Natural killer cell treated with Interleukin-12 subunit alpha and Interleukin-12 subunit beta and Interleukin-15 and Interleukin-18, amount 100 ng/mL, for 72 hours (primary cell): ENCODE results near the gene NOXA1. TPM values are rescaled to one million over a fixed set of nuclear protein-coding genes. Genes with fewer than 3 reads are reported as not detected.
A peak's percentile ranks its signal among the peaks of the same experiment; 100 is the strongest.
"Not testable (repeated sequence)": the region's sequence is repeated elsewhere in the genome, so short reads cannot be mapped to it uniquely, and the experiment has no call there.

Source experiments
- ATAC-seq, 2 donors: fragments of 150-1000 bp; cut with Tn5 transposase in 1 of 2; sonication (Bioruptor Pico), chemical (Tn5 transposase) in 1 of 2; 2 replicates each; pipeline ENCODE4 v1.10.0; 2021
- DNase-seq: peaks from one replicate; pipeline ENCODE4 v3.0.0; 2022; ENCODE audit warnings: low spot score
- H3K27ac Mint-ChIP-seq, 2 donors: 1 replicate in 1 of 2; 2 replicates in 1 of 2; pipeline ENCODE4 v1.8.0; 2022; ENCODE audit warnings: mixed read lengths in 2 of 2, mild to moderate bottlenecking in 1 of 2, moderate library complexity in 1 of 2
- H3K27me3 Mint-ChIP-seq, 2 donors: 1 replicate in 1 of 2; 2 replicates in 1 of 2; pipeline ENCODE4 v1.8.0; 2022; ENCODE audit warnings: mixed read lengths in 2 of 2
- H3K36me3 Mint-ChIP-seq: one replicate; pipeline ENCODE4 v1.8.0; 2022; ENCODE audit warnings: mixed read lengths
- H3K4me1 Mint-ChIP-seq, 2 donors: 1 replicate in 1 of 2; 2 replicates in 1 of 2; pipeline ENCODE4 v1.8.0; 2022; ENCODE audit warnings: low read depth in 2 of 2, mixed read lengths in 2 of 2, mild to moderate bottlenecking in 1 of 2
- H3K4me3 Mint-ChIP-seq: one replicate; pipeline ENCODE4 v1.8.0; 2022; ENCODE audit warnings: mixed read lengths
- H3K9me3 Mint-ChIP-seq: 2 replicates; pipeline ENCODE4 v1.8.0; 2022; ENCODE audit warnings: mixed read lengths
- total RNA-seq, 2 donors: library from RNA; stranded (reverse); gene quantifications; one replicate each; pipeline ENCODE4 v1.2.3, GENCODE V29; 2022

Gene NOXA1
- total RNA-seq, 2 donors from 2014 or later, result 0.33 to 0.62 TPM

GRCh38 chr9:137406085-137406760 lies 17.0 kb upstream of the NOXA1 start:
- no peak for DNase-seq
- Mint-ChIP-seq H3K27ac (no peak overlapping the region), H3K4me1 (peaks cover 8 to 13% of the 10 kb centered on the region in 2 donors), H3K4me3 (peak overlapping the region; percentile 48), H3K36me3 (no peaks in the 10 kb centered on the region), H3K27me3 (no peaks in the 10 kb centered on the region), H3K9me3 (no peaks in the 10 kb centered on the region)
- ATAC-seq, result no peak

DNA sequence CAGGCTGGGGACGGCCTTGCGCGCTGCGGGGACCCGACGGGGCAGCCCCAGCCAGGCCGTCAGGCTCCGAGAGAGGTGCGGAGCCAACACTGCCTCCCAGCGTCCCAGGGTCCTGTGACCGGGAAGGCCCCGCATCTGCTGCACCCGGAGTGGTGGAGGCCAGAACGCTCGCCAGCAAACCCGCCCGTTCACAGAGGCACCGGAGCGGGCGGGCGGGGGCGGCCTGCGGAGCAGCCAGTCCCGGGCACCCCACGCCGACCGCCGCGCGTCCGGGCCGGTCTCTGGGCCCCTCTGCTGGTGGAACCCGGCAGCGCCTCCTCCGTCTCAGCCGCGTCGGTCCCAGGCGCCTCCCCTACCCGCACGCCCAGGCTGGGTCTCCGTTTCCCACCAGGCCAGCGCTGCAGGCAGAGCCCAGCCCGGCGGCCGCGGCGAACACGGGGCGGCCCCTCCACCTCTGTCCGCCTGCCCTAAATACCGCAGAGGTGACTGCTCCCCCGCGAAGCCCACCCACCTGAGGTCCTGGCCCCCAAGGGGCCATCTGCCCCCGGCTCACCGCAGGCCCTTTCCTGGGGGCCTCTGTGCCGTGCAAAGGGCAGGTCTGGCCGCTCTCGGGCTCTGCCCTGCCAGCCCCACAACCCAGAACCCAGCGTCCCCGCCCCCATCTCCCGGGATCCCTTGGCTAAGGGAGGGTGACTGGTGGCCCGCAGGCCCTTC lies 16.2 kb upstream of the NOXA1 start:
- Mint-ChIP-seq H3K36me3 (no peaks in the 10 kb centered on the region), H3K4me3 (no peak overlapping the region)

GRCh38 chr9:137407590-137408300 lies 15.4 kb upstream of the NOXA1 start:
- no peak overlapping the region for H3K27ac Mint-ChIP-seq
- no peaks in the 10 kb centered on the region for H3K9me3 Mint-ChIP-seq
- DNase-seq (no peak), ATAC-seq (no peak)
- no peaks in the 10 kb centered on the region for H3K27me3 Mint-ChIP-seq
- H3K4me3 Mint-ChIP-seq, result no peak overlapping the region
- peaks cover 8 to 13% of the 10 kb centered on the region in 2 donors for H3K4me1 Mint-ChIP-seq
- no peaks in the 10 kb centered on the region for H3K36me3 Mint-ChIP-seq

More for the DNA sequence above, 16.2 kb upstream of the NOXA1 start:
- peak; percentile 84 to 88 for ATAC-seq
- H3K27ac Mint-ChIP-seq, result no peak overlapping the region
- no peaks in the 10 kb centered on the region for H3K9me3 Mint-ChIP-seq
- no peaks in the 10 kb centered on the region for H3K27me3 Mint-ChIP-seq
- DNase-seq, result peak; percentile 74
- H3K4me1 Mint-ChIP-seq, result peaks cover 10 to 13% of the 10 kb centered on the region in 2 donors

DNA sequence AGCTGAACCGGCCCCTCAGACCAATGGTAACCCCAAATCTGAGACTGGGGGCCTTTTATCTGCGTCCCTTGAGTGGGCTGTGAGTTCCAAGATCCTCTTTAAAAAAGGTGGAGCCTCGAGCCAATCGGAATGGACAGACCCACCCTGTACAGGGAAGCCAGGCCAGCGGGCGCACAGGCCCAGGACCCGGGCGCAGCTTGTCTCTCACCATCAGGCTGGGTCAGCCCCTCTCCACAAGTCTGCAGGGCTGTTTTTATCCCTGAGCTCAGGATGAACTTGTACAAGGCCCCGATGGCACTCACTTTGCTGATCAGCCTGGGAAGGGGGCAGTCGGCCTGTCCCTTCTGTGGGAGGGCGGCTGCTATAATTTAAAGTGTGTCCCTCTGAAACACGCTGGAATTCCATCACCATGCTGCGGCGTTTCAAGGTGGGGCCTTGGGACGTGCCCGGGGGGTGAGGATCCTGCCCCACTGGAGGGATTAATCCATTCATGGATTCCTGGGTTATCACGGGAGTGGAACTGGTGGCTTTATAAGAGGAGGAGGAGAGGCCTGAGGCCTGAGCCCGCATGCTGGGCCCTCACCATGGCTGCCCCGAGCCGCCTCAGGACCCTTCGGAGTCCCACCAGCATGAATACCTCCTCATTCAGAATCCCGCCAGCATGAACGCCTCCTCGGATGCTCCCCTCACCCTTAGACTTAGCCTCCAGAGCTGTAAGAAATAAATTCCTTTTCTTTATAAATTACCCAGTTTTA lies 14.4 kb upstream of the NOXA1 start:
- Mint-ChIP-seq H3K9me3 (no peaks in the 10 kb centered on the region), H3K27ac (no peak overlapping the region), H3K27me3 (no peaks in the 10 kb centered on the region), H3K4me3 (no peak overlapping the region), H3K4me1 (peaks cover 10 to 13% of the 10 kb centered on the region in 2 donors), H3K36me3 (no peaks in the 10 kb centered on the region)
- ATAC-seq (no peak), DNase-seq (no peak)

DNA sequence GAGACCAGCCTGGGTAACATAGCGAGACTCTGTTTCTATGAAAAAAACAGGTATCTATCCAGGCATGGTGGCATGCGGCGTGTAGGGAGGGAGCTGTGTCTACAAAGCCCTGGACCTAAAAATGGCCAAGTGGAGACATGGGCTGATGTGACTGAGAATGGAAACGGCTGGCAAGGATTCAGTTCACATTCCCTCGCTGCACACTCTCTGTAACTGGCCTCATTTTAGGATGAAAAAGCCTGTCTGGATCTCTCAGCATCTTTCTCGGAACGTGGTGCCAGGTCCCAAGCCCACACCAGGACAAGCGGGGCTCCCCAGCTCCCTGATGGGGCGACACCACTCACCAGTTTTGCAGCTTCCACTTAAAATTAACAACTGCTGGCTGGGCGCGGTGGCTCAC lies 13.7 kb upstream of the NOXA1 start:
- Mint-ChIP-seq H3K4me3 (peak overlapping the region; percentile 25), H3K4me1 (peaks cover 13% of the 10 kb centered on the region in 2 donors), H3K9me3 (no peaks in the 10 kb centered on the region), H3K36me3 (no peaks in the 10 kb centered on the region), H3K27me3 (no peaks in the 10 kb centered on the region), H3K27ac (no peak overlapping the region)
- ATAC-seq (no peak), DNase-seq (no peak)

DNA sequence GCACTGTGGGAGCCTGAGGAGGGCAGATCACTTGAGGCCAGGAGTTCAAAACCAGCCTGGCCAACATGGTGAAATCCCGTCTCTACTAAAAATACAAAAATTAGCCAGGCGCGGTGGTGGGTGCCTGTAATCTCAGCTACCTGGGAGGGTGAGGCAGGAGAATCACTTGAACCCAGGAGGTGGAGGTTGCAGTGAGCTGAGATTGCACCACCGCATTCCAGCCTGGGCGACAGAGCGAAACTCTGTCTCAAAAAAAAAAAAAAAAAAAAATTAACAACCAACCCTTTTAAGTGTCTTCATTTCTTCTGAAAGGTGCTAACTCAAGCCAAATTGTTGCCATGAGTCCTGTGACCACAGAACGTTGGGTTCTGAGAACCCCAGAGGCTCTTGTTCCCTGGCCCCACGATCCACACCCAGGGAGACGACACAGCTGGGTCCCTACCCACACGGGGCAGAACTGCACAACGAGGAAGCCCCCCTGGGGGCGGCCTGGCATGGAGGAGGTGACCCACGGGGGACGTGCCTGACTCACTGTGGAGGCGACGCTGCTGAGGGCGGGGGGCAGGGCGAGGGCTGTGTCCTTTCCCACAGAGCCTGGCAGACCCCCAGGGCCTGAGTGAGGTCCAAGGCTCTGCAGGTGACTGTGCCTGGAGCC lies 12.8 kb upstream of the NOXA1 start:
- not testable (repeated sequence) for ATAC-seq, H3K27ac Mint-ChIP-seq, H3K9me3 Mint-ChIP-seq, H3K36me3 Mint-ChIP-seq, DNase-seq, H3K27me3 Mint-ChIP-seq
- H3K4me1 Mint-ChIP-seq, result peaks cover 13% of the 10 kb centered on the region in 2 donors
- peak overlapping the region; percentile 32 for H3K4me3 Mint-ChIP-seq

DNA sequence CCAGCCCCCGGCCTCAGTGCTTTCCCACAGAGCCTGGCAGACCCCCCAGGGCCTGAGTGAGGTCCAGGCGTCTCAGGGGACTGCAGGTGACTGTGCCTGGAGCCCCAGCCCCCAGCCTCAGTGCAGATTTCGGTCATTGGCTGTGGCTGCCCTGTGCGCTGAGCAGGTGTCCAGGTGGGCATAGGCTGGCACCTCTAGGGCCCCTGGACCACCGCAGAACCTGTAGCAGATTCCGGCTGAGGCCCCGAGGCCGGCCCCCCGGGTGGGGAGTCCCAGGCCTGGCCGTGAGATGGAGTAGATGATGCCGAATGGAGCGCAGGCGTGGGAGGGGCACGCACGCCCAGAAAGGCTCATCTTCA lies 12.3 kb upstream of the NOXA1 start:
- Mint-ChIP-seq H3K4me3 (no peak overlapping the region), H3K27ac (no peak overlapping the region), H3K9me3 (no peaks in the 10 kb centered on the region), H3K27me3 (no peaks in the 10 kb centered on the region), H3K4me1 (peaks cover 9 to 13% of the 10 kb centered on the region in 2 donors), H3K36me3 (no peaks in the 10 kb centered on the region)
- ATAC-seq (no peak), DNase-seq (no peak)

DNA sequence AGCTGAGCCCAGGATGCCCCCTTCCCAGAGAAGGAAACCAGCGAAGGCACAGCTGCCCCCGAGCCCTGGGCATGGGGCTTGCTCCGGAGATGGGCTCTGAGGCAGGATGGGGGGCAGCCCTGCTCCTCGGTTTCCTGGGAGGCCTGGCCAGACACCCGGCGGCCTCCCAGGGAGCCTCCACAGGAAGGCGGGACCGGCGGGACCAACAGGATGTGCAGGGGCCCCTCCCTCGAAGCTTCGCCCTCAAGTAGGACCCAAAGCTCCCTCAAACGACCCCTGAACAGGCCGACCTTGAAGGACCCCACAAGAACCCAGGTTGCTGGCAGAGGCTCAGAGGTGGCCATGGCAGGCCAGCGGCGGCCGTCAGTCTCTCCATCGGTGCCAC lies 11.9 kb upstream of the NOXA1 start:
- DNase-seq (no peak), ATAC-seq (no peak)
- Mint-ChIP-seq H3K9me3 (no peaks in the 10 kb centered on the region), H3K36me3 (no peaks in the 10 kb centered on the region), H3K4me3 (no peak overlapping the region), H3K4me1 (peaks cover 5 to 13% of the 10 kb centered on the region in 2 donors), H3K27me3 (no peaks in the 10 kb centered on the region), H3K27ac (no peak overlapping the region)

GRCh38 chr9:137411645-137412380 lies 11.4 kb upstream of the NOXA1 start:
- no peaks in the 10 kb centered on the region for H3K9me3 Mint-ChIP-seq
- H3K27ac Mint-ChIP-seq, result no peak overlapping the region
- no peaks in the 10 kb centered on the region for H3K36me3 Mint-ChIP-seq
- H3K27me3 Mint-ChIP-seq, result no peaks in the 10 kb centered on the region
- ATAC-seq (peak; percentile 79 to 81), DNase-seq (peak; percentile 87)
- peak overlapping the region; percentile 32 for H3K4me3 Mint-ChIP-seq
- H3K4me1 Mint-ChIP-seq, result peaks cover 5 to 13% of the 10 kb centered on the region in 2 donors

DNA sequence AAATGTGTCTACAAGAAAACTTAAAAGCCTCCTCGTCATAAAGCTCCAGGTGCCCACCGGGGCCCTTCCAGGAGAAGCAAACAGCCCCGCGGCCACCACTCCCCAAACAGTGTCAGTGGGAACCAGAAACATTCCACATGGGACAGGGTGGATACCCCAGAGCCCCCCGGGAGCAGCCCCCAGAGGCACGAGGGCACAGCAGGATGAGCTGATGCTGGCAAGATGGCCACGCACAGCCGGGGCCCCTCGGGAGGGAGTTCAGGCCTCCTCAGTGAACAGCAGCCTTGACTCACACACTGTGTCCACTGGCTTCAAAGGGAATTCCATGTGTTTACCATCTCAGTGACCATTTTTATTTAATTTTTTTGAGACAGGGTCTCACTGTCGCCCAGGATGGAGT lies 10.8 kb upstream of the NOXA1 start:
- no peak overlapping the region for H3K27ac Mint-ChIP-seq
- H3K4me1 Mint-ChIP-seq, result peaks cover 5 to 13% of the 10 kb centered on the region in 2 donors
- no peaks in the 10 kb centered on the region for H3K27me3 Mint-ChIP-seq
- H3K36me3 Mint-ChIP-seq, result no peaks in the 10 kb centered on the region
- H3K9me3 Mint-ChIP-seq, result no peaks in the 10 kb centered on the region
- ATAC-seq (no peak), DNase-seq (no peak)
- no peak overlapping the region for H3K4me3 Mint-ChIP-seq

DNA sequence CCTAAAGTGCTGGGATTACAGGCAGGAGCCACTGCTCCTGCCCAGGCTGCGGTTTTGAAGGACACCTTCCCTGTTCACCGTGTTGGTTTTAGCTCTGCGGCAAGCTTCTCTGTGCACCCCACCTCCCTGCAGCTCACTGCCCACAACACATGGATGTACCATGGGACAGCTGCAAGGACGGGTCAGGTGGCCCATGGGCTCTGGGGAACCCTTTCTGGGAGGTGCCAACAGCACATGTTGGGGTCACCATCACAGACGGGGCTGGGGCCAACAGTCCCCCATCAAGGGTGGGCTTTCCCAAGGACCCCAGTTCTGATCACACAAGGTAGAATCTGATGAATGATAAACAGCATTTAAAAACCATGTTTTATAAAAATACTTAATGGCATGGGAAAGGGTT lies 7.7 kb upstream of the NOXA1 start:
- H3K4me1 Mint-ChIP-seq, result peaks cover 2 to 11% of the 10 kb centered on the region in 2 donors
- no peak for ATAC-seq
- no peaks in the 10 kb centered on the region for H3K36me3 Mint-ChIP-seq
- no peak for DNase-seq
- no peaks in the 10 kb centered on the region for H3K27me3 Mint-ChIP-seq
- no peak overlapping the region for H3K27ac Mint-ChIP-seq
- no peak overlapping the region for H3K4me3 Mint-ChIP-seq
- no peaks in the 10 kb centered on the region for H3K9me3 Mint-ChIP-seq

DNA sequence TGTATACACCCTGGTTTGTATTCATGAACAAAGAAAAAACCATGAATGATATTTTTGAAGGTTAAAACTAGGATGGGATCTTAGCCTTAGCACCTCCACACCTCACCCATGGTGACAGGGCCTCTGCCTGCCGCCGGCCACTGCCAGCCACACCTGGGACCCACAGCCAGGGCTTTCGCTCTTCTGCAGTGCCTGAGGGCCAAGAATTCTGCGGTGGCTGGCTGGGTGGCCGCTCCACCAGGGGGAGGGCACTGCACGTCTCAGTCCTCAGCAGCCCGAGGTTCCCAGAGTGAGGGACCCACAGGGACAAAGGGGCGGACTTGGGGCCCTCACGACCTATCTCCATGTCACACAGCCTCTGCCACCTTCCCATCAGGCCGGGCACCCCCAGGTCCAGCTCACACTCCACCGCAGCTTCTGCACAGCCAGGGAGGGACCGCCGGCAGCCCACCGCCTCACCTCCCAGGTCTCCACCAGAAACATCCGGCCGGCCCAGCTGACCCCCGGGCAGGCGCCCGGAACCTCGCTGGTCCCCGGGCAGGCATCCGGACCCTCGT lies 7.1 kb upstream of the NOXA1 start:
- peaks cover 0 to 10% of the 10 kb centered on the region in 2 donors for H3K4me1 Mint-ChIP-seq
- ATAC-seq, result no peak
- DNase-seq, result no peak
- no peak overlapping the region for H3K27ac Mint-ChIP-seq
- no peaks in the 10 kb centered on the region for H3K9me3 Mint-ChIP-seq
- no peaks in the 10 kb centered on the region for H3K27me3 Mint-ChIP-seq
- no peak overlapping the region for H3K4me3 Mint-ChIP-seq
- H3K36me3 Mint-ChIP-seq, result no peaks in the 10 kb centered on the region
